ENCODE results near the gene ZSCAN25. TPM values are rescaled to one million over a fixed set of nuclear protein-coding genes. Genes with fewer than 3 reads are reported as not detected.

The ZSCAN25 gene
- total and polyA plus RNA-seq, 2 of the 13 experiments (the other 11 are each of a cell fraction or from before 2014, with no cell fraction given): 12.1 to 16.8 TPM

DNA sequence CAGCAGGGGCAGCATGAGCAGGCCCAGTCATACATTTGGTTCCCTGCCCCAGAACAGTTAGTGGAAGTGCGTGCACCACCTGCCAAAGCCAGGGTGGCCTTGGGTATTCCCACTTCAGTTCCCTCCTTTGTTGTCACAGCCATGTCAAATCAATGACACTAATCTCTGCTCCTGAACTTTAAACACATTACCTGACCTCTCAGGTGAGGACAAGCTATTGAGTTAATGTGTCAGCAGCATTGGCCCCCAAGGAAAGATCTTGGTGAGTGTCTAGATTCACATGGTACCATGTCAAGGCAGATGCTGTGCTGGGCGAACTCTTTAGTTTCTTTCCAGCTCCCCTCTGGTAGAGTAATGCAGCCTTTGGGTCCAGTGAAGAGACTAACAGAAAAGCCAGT lies 60.9 kb downstream of the ZSCAN25 start (continued):
- TF ChIP-seq, protein P1, sequence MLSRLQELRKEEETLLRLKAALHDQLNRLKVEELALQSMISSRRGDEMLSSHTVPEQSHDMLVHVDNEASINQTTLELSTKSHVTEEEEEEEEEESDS (CRISPR knock-in tag; IDR thresholded peaks at IDR 0.05; ENCODE audit: borderline replicate concordance): no peak
- TF ChIP-seq ZSCAN30 (CRISPR knock-in tag; IDR thresholded peaks at IDR 0.05): no peak
- no peak for TF ChIP-seq ZNF460 (CRISPR knock-in tag; IDR thresholded peaks at IDR 0.05; ENCODE audit: borderline replicate concordance)
- TF ChIP-seq ZNF761 (CRISPR knock-in tag; conservative IDR thresholded peaks at IDR 0.05): no peak
- TF ChIP-seq KDM6A (CRISPR knock-in tag; IDR thresholded peaks at IDR 0.05; ENCODE audit: low read depth): no peak
- no peak for TF ChIP-seq ZIK1 (CRISPR knock-in tag; IDR thresholded peaks at IDR 0.05; ENCODE audit: borderline replicate concordance, low read depth)
- TF ChIP-seq IKZF4 (CRISPR knock-in tag; IDR thresholded peaks at IDR 0.05; ENCODE audit: borderline replicate concordance, low read depth, not compliant biosample characterization): no peak
- TF ChIP-seq ZNF264 (CRISPR knock-in tag; IDR thresholded peaks at IDR 0.05): peak; percentile 85; the same call in 1 of the 2 replicates
- no peak for TF ChIP-seq REL (CRISPR knock-in tag; conservative IDR thresholded peaks at IDR 0.05)
- no peak for TF ChIP-seq NFYC (CRISPR knock-in tag; IDR thresholded peaks at IDR 0.05)
- 0 out of 2 replicates have a peak, but pooled peaks have one; percentile 34 for TF ChIP-seq HIVEP1 (CRISPR knock-in tag; IDR thresholded peaks at IDR 0.05)
- TF ChIP-seq NRL (CRISPR knock-in tag; IDR thresholded peaks at IDR 0.05; ENCODE audit: borderline replicate concordance): 0 out of 2 replicates have a peak, but pooled peaks have one; percentile 18
- TF ChIP-seq SIX1 (CRISPR knock-in tag; IDR thresholded peaks at IDR 0.05; ENCODE audit: borderline replicate concordance): peak; percentile 57; the same call in 1 of the 2 replicates
- TF ChIP-seq PAWR (CRISPR knock-in tag; IDR thresholded peaks at IDR 0.05; ENCODE audit: borderline replicate concordance): no peak
- peak; percentile 70; the same call in 1 of the 2 replicates for TF ChIP-seq ZKSCAN8 (CRISPR knock-in tag; IDR thresholded peaks at IDR 0.05; ENCODE audit: borderline replicate concordance)
- no peak for TF ChIP-seq JUNB (CRISPR knock-in tag; IDR thresholded peaks at IDR 0.05; ENCODE audit: borderline replicate concordance)
- TF ChIP-seq RARA (CRISPR knock-in tag; IDR thresholded peaks at IDR 0.05): peak; percentile 93
- TF ChIP-seq SMARCC2 (IDR thresholded peaks at IDR 0.05): no peak
- TF ChIP-seq SYNCRIP (IDR thresholded peaks at IDR 0.05; ENCODE audit: insufficient read depth, low read depth, low read length): no peak
- TF ChIP-seq SOX6 (IDR thresholded peaks at IDR 0.05): no peak
- TF ChIP-seq SOX6 (CRISPR knock-in tag; IDR thresholded peaks at IDR 0.05): peak; percentile 94
- no peak for TF ChIP-seq ZNF512 (CRISPR knock-in tag; IDR thresholded peaks at IDR 0.05)
- TF ChIP-seq ZNF788 (CRISPR knock-in tag; IDR thresholded peaks at IDR 0.05; ENCODE audit: borderline replicate concordance): peak; percentile 40; the same call in 1 of the 2 replicates
- no peak for TF ChIP-seq ZFP41 (CRISPR knock-in tag; IDR thresholded peaks at IDR 0.05; ENCODE audit: borderline replicate concordance)
- TF ChIP-seq, protein P2, sequence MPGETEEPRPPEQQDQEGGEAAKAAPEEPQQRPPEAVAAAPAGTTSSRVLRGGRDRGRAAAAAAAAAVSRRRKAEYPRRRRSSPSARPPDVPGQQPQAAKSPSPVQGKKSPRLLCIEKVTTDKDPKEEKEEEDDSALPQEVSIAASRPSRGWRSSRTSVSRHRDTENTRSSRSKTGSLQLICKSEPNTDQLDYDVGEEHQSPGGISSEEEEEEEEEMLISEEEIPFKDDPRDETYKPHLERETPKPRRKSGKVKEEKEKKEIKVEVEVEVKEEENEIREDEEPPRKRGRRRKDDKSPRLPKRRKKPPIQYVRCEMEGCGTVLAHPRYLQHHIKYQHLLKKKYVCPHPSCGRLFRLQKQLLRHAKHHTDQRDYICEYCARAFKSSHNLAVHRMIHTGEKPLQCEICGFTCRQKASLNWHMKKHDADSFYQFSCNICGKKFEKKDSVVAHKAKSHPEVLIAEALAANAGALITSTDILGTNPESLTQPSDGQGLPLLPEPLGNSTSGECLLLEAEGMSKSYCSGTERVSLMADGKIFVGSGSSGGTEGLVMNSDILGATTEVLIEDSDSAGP (CRISPR knock-in tag; IDR thresholded peaks at IDR 0.05; ENCODE audit: borderline replicate concordance): peak; percentile 47
- no peak for TF ChIP-seq SPEN (CRISPR knock-in tag; IDR thresholded peaks at IDR 0.05; ENCODE audit: low read depth)

All from HepG2 (cell line).